LNCaP clone FGC (cell line): ENCODE measurements around the gene MYO9B.
"Not testable (repeated sequence)": the region's sequence is repeated elsewhere in the genome, so short reads cannot be mapped to it uniquely, and the experiment has no call there.

Source experiments
- DNase-seq: peaks from one replicate; pipeline ENCODE4 v3.0.0-alpha.2; 2011; ENCODE audit warnings: low read depth
- H3K4me3 ChIP-seq: 2 replicates; pipeline ENCODE4 v1.5.1; 2011; ENCODE audit warnings: mild to moderate bottlenecking, low read depth, low read length, control low read depth
- CTCF ChIP-seq: IDR thresholded peaks from 2 replicates; pipeline ENCODE4 v1.5.1; 2012; ENCODE audit warnings: mild to moderate bottlenecking; ENCODE audit not compliant: control insufficient read depth, insufficient read depth; ENCODE audit errors: extremely low read depth

Gene MYO9B

GRCh38 chr19:17091758-17092333 is 16.3 kb downstream of the MYO9B start:
- no peak for TF ChIP-seq CTCF
- no peak for DNase-seq
- H3K4me3 ChIP-seq, result no peak overlapping the region

- no peak overlapping the region for H3K4me3 ChIP-seq
- no peak for TF ChIP-seq CTCF
- no peak for DNase-seq
Measured at GRCh38 chr19:17092696-17093095, 17.1 kb downstream of the MYO9B start.

- not testable (repeated sequence) for DNase-seq, H3K4me3 ChIP-seq
Measured at GRCh38 chr19:17094694-17095093, 19.1 kb downstream of the MYO9B start.

- no peak for DNase-seq
- no peak overlapping the region for H3K4me3 ChIP-seq
- TF ChIP-seq CTCF, result no peak
Measured at GRCh38 chr19:17095141-17095919, 19.8 kb downstream of the MYO9B start.

GRCh38 chr19:17097593-17098126 is 22.1 kb downstream of the MYO9B start:
- DNase-seq, result no peak
- no peak overlapping the region for H3K4me3 ChIP-seq
- TF ChIP-seq CTCF, result no peak

GRCh38 chr19:17098326-17098725 is 22.7 kb downstream of the MYO9B start:
- no peak overlapping the region for H3K4me3 ChIP-seq
- no peak for TF ChIP-seq CTCF
- DNase-seq, result no peak

GRCh38 chr19:17101686-17102628 is 26.4 kb downstream of the MYO9B start:
- no peak overlapping the region for H3K4me3 ChIP-seq
- no peak for TF ChIP-seq CTCF
- DNase-seq, result no peak
